ENCODE results near the gene CPNE9.

Gene CPNE9, protein sequence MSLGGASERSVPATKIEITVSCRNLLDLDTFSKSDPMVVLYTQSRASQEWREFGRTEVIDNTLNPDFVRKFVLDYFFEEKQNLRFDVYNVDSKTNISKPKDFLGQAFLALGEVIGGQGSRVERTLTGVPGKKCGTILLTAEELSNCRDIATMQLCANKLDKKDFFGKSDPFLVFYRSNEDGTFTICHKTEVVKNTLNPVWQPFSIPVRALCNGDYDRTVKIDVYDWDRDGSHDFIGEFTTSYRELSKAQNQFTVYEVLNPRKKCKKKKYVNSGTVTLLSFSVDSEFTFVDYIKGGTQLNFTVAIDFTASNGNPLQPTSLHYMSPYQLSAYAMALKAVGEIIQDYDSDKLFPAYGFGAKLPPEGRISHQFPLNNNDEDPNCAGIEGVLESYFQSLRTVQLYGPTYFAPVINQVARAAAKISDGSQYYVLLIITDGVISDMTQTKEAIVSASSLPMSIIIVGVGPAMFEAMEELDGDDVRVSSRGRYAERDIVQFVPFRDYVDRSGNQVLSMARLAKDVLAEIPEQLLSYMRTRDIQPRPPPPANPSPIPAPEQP

DNA sequence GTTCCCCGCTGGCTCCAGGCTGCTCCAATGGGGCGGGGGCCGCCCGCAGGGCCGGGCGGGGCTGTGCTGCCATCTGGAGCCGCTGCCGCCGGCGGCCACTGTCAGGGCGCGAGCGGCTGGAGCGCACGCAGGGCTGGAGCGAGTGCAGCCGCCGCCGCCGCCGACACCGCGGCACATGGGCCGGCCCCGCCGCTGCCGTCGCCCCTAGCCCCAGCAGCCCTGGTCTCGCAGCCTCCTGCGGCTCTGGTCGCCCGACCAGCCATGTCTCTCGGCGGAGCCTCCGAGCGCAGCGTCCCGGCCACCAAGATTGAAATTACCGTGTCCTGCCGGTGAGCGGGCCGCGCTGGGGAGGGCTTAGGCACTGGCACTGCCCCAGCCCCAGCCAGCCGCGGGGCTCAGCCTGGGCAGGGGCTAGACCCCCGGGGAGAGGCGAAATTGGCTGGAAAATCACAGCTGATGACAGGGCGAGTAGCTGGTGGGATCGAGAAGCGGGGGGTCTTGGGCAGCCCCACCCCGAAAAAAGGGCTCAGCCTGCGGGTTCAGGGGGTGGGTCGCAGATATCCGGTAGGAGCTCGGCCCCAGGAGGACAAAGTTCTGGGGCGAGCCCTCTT is at the start of gene CPNE9:
Gene CPNE9, plus strand, starts transcription at position 98 of the 611 bp plus-strand sequence. Its CDS starts 164 bp downstream, at position 262.
- DNase-seq = no peak

DNA sequence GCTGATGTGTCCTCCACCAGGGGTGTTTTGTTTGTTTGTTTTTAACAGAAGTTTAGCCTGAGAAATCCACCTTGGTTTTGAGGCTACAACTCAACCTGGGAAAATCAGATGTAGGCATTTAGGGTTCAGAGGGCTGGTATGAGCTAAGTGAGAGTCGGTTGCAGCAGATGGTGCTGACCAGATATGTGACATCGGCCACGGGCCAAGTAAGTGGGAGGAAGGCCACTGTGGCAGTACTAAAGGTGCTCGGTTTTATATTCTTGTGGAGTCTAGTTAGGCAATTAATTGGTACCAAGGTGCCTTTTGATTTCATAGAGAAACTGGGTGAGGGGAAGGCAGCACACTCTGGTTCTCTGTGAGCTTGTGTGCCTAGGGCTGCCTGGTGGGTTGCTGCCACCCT is 43.8 kb upstream of the CPNE9 start:
- no peak for DNase-seq

DNA sequence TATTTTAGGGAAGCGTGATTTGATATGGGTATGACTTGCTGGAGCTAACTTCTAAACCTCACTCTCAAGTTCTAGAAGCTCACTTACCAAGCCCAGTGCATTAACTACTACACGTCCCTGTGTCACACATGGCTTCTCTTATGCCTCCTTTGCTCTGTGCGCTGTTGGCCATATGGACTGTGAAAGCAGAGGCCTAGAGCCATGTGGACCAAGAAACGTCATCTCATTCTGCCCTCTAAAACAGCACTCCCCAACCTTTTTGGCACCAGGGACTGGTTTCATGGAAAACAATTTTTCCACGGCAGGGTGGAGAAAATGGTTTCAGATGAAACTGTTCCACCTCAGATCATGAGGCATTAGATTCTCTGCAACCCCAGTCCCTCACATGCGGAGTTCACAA is 42.7 kb upstream of the CPNE9 start:
- DNase-seq = no peak

DNA sequence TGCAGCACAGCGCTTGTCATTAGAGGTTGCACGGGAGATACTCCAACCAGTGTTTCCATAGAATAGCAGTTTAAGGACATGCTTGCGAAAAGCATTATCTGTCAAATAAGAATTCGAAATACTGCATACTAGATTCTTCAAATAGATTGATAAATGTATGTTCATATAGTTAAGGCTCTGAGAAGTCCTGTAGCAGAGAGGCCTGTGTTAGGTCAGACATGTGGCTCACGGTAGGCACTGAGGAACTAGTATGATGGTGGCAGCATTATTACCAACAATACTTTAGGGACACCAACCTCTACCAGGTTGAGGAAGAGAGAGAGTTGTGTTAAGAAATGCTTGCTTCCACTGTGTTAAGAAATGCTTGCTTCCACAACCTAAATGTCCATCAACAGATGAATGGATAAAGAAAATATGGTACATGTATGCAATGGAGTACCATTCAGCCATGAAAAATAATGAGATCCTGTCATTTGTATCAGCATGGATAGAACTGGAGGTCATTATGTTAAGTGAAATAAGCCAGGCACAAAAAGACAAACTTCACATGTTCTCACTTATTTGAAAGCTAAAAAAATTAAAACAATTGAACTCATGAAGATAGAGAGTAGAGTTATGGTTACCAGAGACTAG is 39.4 kb upstream of the CPNE9 start:
- no peak for DNase-seq

DNA sequence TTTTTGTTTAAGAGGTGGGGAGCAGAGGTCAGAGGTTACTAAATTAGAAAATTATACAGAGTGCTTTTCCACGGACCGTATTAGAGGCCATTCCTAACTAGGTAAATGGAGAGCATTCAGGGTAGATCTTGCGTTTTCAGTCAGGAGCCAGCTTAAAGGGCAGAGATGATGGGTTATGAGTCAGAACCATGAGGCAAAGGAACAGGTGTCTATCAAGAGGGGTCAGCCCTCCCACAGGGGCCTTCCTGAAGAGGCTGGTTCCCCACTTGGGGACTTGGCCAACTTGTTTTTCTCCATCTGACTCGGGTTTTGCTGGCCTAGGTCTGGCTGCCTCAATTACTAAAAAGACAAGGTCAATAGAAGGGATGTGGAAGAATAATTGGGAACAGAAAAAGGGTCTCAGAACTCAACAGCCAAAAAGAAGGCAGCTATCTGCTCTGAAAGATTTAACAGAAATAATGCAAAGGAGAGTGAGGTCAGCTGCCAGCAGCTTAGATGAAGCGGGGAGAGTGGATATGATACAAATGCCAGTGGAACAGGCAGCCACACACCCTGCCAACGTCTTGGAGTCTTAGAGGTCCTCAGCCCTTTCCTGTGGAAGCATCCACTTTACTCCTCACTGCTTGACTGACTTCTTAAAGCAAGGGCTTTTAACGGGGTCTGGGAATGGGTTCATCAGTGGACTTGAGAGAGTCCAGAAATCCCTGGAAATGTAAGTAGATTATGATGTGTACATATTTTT is 36.8 kb upstream of the CPNE9 start:
- no peak for DNase-seq

DNA sequence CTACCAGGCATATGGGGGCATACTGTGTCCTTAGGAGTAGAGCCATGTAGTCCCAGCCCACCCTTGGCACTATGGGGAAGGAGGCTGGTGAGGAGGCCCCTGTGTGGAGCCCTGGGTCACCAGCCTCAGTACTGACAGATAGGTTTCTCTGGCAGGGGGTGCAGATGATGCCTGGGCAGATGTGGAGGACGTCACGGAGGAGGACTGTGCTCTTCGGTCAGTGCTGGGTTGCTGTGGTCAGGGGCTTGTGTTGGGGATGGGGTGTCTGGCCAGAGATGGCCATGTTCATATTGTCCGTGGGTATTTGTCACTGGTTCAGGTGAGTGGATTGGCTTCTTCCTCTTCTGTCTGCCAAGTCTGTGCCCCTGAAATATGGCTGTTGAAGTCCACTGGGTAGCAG is 34.4 kb upstream of the CPNE9 start:
- no peak for DNase-seq

DNA sequence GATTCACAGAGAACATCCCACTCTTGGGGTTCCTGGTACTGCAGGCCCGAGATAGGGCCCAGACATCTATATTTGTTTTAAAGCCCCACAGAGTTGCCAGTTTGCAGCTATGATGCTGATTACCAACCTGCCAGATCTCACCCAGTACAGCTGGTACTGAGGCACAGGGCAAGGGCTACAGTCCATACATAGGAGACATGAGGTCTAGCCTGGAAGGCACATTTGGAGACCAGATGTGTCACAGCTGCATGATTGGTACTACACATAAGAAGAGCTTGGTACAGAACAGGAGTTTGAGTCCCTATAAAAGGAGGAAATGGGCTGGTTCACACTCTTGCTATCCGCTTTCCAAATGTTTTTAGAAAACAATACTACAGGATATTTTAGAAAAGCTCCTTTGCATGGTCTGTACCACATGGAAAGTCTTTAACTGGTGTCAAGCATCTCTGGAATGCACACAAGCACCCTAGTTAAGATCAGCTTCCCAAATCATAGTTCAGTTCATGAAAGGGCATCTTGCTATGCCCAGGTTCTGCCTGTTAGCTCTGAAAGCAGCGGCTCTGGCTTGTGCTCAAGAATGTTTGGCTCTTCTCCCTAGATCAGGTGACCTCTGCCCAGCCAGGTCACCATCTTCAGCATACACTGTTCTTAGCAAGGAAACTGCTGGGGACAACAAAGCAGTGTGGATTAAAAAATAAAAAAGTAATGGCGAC is 33.8 kb upstream of the CPNE9 start:
- DNase-seq = no peak

DNA sequence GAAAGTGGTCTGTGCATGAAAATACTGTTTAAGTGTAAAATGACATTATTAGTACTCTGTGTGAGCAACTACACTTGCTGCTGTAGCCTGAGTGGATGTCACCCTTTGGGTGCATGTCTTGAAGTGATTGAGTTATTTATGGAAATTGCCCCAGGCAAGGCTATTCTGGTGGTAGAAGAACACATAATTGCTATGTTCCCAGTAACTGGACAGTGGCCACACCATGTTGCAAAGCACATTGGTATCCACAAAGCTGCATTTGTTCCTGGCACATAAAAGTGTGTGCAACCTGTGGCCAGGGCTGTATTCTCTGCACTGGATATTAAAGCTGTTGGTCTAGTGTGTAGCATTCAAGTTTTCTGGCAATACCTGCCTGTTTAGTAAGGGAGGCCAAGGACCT is 30.6 kb upstream of the CPNE9 start:
- no peak for DNase-seq

DNA sequence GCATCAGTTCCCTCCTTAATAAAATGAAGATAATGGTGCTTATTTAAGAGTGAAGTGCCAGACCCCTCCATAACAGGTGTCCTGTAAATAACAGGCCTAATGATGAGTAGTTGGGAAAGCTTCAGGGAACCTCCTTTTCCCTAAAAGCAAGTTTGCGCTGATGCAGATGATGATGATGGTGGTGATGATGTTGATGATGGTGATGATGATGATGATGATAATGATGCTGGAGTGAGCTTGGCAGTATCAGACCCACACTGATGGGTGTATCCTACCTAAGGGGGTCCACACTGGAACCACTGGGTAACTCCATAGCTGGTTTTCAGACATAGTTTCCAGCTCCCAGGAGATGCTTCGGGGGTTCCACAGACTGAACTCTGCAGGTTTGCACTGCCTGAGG is 29.9 kb upstream of the CPNE9 start:
- DNase-seq = no peak

DNA sequence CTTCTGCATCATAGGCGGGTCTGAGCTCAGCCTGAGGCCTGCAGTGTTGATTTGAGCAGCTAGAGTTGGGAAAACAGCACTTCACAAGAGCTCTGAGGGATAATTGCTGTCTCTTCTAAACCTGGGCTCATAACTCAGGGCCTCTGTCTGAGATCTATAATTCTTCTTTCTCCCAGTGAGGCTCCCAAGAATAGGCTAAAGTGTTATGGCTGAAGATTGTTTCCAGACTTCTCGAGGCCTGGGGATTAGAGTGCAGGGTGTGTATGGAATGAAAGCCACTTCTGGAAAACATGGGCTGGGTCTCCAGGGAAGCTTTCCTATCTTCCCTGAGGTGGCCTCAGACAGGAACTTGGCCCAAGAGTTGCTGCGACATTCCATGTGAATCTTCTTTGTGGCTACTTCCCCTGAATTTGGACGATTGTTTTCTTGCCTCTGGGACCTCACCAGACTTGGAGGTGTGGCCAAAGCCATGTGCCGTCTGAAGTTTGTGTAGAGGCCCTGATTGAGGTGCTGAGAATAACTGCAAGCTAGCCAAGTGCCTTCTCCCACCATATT is 27.8 kb upstream of the CPNE9 start:
- no peak for DNase-seq

DNA sequence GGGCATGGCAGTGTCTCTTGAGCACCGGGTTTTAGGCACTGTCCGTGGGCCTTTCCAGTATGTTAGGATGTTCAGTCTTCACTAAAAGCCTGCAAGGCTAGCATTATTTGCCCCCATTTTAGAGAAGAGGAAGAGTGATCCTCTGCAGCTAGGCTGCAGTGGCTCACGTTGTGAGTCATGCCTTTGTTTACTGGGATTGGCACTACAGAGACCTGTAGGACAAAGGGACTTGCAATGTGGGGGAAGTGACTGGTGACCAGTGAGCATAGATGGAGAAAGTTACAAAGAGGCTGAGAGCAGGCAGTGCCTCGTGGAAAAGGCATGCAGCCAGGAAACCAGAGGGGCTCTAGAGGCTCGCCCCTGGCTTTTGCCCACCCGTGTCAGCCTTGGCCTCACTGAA is 26.8 kb upstream of the CPNE9 start:
- no peak for DNase-seq

DNA sequence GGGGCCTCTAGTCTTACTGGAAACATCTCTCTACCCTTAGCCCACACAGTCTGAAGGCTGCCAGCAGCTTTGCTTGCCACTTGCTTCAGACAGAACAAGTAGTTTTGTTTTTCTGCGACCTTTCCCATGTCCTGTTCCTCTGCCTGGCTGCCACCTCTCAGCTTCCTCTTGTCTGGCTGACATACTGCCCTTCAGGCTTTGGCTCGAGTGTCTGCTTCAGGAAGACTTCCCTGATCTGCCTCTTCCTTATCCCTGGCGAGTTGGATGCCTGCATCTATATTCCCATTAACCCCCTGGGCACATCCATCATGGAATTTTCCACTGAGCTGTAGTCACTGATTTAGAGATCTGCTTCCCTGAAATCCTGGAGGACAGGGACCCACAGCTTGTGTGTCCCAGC is 25.1 kb upstream of the CPNE9 start:
- no peak for DNase-seq

DNA sequence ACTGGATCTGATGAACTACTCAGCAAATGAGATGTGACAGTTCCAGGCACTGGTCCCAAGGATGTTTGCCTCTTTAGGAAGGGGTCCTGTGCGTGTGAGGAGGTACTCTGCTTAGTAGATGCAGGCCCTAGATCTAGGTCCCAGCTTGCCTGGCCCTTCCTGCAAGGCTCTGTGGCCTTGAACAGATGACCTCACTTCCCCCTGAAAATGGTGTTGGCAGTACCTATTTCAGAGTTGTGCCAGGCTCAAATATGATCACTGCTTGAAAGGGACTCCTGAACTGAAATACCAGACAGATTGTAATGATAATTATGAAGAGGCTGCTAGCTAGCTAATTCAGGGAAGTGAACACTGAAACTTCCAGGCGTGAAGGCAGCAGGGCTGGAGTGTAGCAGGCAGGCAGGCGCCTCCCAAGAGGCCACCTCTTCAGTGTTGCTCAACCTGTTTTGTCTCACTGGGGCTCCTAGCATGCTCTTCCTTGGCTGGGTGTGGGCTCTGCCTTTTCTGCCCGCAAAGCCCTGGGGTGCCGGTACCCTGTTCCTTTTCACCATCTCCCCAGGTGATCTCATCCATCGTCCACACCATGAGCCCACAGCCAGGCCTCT is 24.1 kb upstream of the CPNE9 start:
- no peak for DNase-seq

DNA sequence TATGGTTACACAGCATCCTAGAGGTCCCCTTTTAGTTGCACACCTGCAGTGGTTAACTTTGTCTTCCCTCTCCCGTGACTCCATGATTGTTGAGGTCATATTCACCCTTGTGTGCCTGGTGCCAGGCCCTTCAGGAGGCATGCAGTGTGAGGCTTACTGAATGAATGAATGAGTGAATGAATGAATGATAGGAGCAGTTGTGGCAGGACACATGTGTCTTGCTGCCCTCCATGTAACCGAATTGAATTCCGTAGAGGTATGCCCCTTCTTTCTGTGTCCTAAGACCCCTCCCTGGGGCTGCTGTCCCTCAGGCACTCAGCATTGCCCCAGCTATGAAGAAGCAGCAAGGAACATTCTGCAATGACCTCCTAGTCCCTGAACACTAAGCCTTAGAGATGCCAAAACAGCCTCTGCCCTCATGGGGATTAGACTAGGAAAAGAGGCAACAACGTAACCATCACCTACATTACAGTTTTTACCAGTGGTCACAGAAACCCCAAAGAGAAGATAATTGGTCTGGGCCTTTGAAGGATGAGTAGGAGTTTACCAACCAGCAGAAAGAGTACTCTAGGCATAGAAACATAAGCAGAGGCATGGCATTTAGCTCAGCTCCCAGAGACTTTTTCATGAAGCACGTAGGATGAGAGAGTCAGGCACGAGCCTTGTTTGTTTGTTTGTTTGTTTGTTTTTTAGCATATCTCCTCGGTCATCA is 22.5 kb upstream of the CPNE9 start:
- no peak for DNase-seq

DNA sequence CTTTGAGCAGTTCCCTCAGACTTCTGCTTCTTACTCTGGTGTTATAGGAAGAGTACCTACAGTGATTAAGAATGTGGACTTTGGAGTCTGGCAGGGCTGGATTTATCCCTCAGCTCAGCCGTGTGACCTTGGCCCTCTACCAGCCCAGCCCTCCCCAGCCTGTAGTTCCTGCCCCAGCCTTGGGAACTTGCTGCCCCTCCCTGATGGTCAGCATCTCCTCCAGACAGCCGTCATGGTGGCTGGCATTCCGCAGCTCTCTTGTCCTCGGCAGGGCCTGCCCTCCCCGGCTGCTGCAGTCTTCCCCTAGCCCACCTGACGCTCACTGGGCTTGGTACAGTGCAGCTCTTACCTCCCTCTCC is 21.9 kb upstream of the CPNE9 start:
- no peak for DNase-seq

DNA sequence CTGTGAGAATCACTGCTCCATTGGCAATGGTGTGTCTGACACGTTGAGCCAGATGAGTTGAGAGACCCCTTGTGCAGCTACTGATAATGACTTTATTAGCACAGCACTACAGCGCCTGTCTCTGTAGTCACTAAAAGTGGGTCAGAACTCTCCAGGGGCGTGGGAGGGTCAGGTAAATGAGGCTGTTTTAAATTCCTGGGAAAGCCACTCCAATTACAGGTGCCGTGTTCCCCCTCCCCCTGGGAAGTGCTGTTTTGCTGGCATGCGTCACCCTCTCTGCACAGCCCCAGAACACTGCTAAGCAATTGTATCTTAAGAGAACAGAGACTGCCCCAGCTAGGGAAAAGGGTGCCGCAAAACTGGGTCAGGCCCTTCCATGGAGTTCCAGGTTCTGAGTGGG is 21.5 kb upstream of the CPNE9 start:
- DNase-seq = no peak

DNA sequence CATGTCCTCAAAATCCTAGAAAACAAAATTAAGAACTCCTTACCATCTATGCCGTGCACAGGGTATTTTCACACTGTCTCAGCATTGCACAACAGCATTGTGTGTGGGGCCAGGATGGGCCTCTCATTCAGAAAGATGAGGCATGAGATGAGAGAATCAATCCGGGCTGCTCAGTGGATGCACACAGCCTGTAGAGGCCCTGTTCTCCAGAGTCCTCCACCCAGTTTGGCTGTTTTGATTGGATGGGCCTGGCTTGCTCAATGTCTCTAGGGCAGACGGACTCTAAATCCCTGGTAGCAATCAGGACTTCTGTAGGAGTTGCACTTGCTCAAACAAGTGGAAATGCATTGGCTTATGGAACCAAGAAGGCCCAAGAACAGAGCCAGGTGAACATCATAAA is 20.2 kb upstream of the CPNE9 start:
- no peak for DNase-seq

DNA sequence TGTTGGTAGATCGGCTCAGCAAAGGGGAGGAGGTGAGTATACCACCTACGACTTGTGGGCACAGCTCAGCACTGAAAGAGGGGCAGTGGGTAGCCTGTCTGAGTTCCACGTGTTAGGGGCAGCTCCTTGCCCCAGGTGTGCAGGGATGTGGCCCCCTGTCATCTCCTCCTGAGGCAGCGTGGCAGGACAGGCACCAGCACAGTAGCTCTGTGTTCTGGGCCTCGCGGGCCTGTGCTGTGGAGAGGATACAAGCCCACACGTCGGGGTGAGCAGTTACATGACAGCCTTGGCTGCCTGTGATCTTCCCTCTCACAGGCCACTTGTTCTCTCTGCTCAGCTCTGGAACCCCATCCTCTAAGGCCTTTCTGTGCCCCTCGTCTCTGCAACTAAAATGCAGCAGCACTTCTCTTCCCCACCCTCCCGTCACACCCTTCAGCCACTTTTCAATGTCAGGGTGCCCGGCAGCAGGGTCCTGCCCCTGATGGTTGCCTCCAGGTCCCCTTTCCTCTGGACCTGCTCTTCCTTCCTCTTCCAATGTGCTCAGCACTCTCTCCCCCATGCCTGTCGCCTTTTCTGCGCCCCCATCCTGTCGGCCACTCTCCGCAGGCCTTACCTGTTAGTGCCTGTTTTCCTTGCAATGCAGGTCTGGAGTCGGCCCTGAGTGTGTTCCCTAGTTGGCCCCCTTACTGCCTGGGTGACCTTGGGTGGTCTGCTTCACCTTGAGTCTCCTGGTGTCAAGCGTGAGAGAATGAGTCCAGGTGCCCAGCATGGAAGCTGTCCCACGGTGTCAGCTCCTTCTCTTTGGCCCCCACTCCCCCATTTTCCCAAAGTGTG is 18.2 kb upstream of the CPNE9 start:
- no peak for DNase-seq

DNA sequence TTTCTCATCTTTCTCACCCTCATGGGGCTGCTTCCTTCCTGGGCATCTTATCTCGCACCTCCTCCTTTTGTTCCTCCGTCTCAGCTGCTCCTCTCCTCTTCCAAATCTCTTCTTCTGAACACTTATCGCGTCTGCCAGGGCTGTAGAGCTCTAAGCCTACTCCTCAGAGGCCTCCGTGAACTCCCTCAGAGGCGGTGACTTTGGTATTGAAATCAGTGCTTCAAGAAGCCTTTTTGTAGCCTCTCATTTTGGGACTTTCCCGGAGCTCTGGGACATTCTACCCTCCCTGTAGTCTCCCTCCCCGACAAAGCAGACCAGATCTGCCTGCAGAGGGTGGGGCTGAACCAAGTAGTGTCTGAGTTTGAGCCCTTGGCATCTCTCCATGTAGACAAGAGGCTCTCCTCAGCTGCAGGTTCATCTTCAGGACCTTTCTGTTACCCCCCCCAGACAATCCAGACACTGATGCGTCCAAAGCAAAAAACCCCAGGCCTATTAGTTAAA is 17.5 kb upstream of the CPNE9 start:
- no peak for DNase-seq

DNA sequence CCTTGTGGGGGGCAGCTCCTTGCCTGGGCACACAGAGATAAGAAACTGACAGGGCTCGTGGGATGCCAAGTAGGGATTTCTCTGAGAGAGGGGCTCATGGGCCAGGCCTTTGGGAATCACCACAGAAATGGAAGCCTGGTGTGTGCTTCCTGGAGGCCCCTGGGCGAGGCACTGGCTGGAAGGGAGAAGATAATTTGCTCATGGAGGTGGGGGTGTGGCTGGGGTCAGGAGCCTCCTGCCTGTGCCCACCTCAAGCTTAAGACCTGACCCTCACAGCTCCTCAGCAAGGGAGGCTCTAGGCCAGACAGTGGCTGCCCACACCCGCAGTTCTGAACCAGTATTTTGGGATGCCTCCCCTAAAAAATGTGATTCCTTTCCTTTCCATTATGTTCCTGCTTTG is 16.9 kb upstream of the CPNE9 start:
- DNase-seq = no peak

Data from activated CD4-positive, alpha-beta T cell treated with anti-CD3 and anti-CD28 coated beads, Interleukin-2, amount 50 U/mL, for 48 hours (primary cell).